HepG2 (cell line): ENCODE data around the gene CDK11A. TPM values are rescaled to one million over a fixed set of nuclear protein-coding genes. Genes with fewer than 3 reads are reported as not detected.
"Not testable (repeated sequence)": the region's sequence is repeated elsewhere in the genome, so short reads cannot be mapped to it uniquely, and the experiment has no call there.

Experiments
- ATAC-seq: fragments of 200-7000 bp; cut with Tn5 transposase; 3 replicates; pipeline ENCODE4 v1.9.1; 2020; ENCODE audit warnings: mild to moderate bottlenecking, moderate library complexity
- BruUV-seq: library from RNA; stranded (reverse); fragments of 400-500 nt; replicated peaks from 2 replicates; lab custom pipeline; 2021; lab: Mats Ljungman, UMichigan
- CTCF ChIA-PET: fragments of 300-600 bp; formaldehyde crosslinking; extraction: SDS; loops from one replicate; lab custom pipeline; 2021; ENCODE audit warnings: low total read pairs, inconsistent platforms, low intra/inter-chr PET ratio; lab: Yijun Ruan, JAX
- POLR2A ChIA-PET: fragments of 350-600 bp; sonication (Branson Sonifier 250); formaldehyde crosslinking; loops from one replicate; lab custom pipeline; 2020; ENCODE audit warnings: antibody characterized with exemption, inconsistent platforms; lab: Yijun Ruan, JAX
- DNase-seq: peaks from one replicate; pipeline ENCODE4 v3.0.0-alpha.2; 2015; ENCODE audit warnings: low spot score
- FAIRE-seq: peaks from 3 replicates; lab custom pipeline; 2011; peaks lifted over from hg19 to GRCh38; lab: Jason Lieb, UNC
- H2AFZ ChIP-seq: one replicate; pipeline ENCODE4 v1.6.1; 2011; ENCODE audit warnings: low read length, inconsistent platforms
- H3K27ac ChIP-seq: fragments of 300-600 bp; 3 replicates; pipeline ENCODE4 v1.8.0; 2011; ENCODE audit warnings: mixed run types, mild to moderate bottlenecking, mixed read lengths, low read length, inconsistent platforms; ENCODE audit not compliant: insufficient read depth; ENCODE audit errors: extremely low read length
- H3K27me3 ChIP-seq, 2 experiments: fragments of 200-600 bp in 1 of 2; 2 replicates in 1 of 2; 3 replicates in 1 of 2; pipeline versions ENCODE4 v1.6.0 to v1.8.0; 2011; ENCODE audit warnings: low read length in 2 of 2, mild to moderate bottlenecking in 2 of 2, moderate library complexity in 2 of 2, inconsistent platforms in 1 of 2; ENCODE audit not compliant: insufficient read depth in 2 of 2, control insufficient read depth in 1 of 2
- H3K36me3 ChIP-seq, 2 experiments: fragments of 200-600 bp in 1 of 2; replicated peaks in 1 of 2; 2 replicates in 1 of 2; 3 replicates in 1 of 2; pipeline versions ENCODE4 v1.5.1 to v1.8.0; 2011; ENCODE audit warnings: low read length in 2 of 2, inconsistent platforms in 1 of 2; ENCODE audit not compliant: insufficient read depth in 2 of 2, control insufficient read depth in 1 of 2
- H3K4me1 ChIP-seq: 2 replicates; pipeline ENCODE4 v1.5.1; 2012; ENCODE audit warnings: low read length, inconsistent platforms; ENCODE audit not compliant: insufficient read depth
- H3K4me2 ChIP-seq: 2 replicates; pipeline ENCODE4 v1.6.0; 2011; ENCODE audit warnings: low read depth, low read length, inconsistent platforms
- H3K4me3 ChIP-seq, 3 experiments: fragments of 200-600 bp in 1 of 3; sonication (generic), shearing (Covaris generic) in 1 of 3; replicated peaks in 1 of 3; 2 replicates each; pipeline ENCODE4 v1.5.1; 2011 to 2016; ENCODE audit warnings: low read length in 3 of 3, inconsistent platforms in 2 of 3, low read depth in 2 of 3, mild to moderate bottlenecking in 2 of 3, control low read depth in 1 of 3, mixed read lengths in 1 of 3; ENCODE audit not compliant: insufficient read depth in 1 of 3
- H3K79me2 ChIP-seq: one replicate; pipeline ENCODE4 v1.6.1; 2011; ENCODE audit warnings: low read length, inconsistent platforms; ENCODE audit not compliant: insufficient read depth
- H3K9ac ChIP-seq: 2 replicates; pipeline ENCODE4 v1.6.0; 2011; ENCODE audit warnings: mild to moderate bottlenecking, low read depth, low read length, inconsistent platforms; ENCODE audit not compliant: insufficient read depth
- H3K9me3 ChIP-seq: 2 replicates; pipeline ENCODE4 v1.5.1; 2012; ENCODE audit warnings: mild to moderate bottlenecking, low read length
- H4K20me1 ChIP-seq: 2 replicates; pipeline ENCODE4 v1.6.0; 2011; ENCODE audit warnings: inconsistent platforms, mild to moderate bottlenecking, low read length, moderate library complexity; ENCODE audit not compliant: insufficient read depth
- WGBS: methylation state at CpG from one replicate; pipeline ENCODE4 v1.1.6; 2017; ENCODE audit warnings: low lambda C conversion rate; 5-methylcytosine and 5-hydroxymethylcytosine counted together
- in situ Hi-C: cut with HindIII; loops from 2 replicates; pipeline ENCODE4 v1.10.0; 2017; ENCODE audit warnings: low pct_unique_long_range_greater_than_20kb; ENCODE audit not compliant: extremely low pct_ligation_motif_present
- intact Hi-C: fragments of 100-400 bp; cut with micrococcal nuclease; formaldehyde crosslinking; loops from one replicate; pipeline ENCODE4 v1.10.0; 2022; ENCODE audit not compliant: unreplicated experiment
- polyA plus RNA-seq, 8 experiments: library from polyadenylated mRNA; depleted of rRNA in 3 of 8; stranded (reverse) in 7 of 8; unstranded in 1 of 8; fragments of >200 nt; fragmentation: Illumina TruSeq in 4 of 8; extraction: Trizol in 4 of 8; gene quantifications; 2 replicates each; pipeline versions ENCODE4 v1.2.1 to v1.2.3, GENCODE V29; 2011 to 2016; ENCODE audit warnings: low read depth in 4 of 8, missing spikeins in 1 of 8, mixed read lengths in 1 of 8; ENCODE audit not compliant: insufficient read depth in 1 of 8
- total RNA-seq, 5 experiments: library from RNA; depleted of rRNA; stranded (reverse); fragments of >200 nt; fragmentation: Illumina TruSeq; extraction: Trizol; gene quantifications; 2 replicates each; pipeline ENCODE4 v1.2.3, GENCODE V29; 2016; ENCODE audit warnings: low read depth in 1 of 5

CDK11A gene
- total and polyA plus RNA-seq, 2 of the 13 experiments (the other 11 are each of a cell fraction or from before 2014, with no cell fraction given), result 11.2 to 17.9 TPM

DNA sequence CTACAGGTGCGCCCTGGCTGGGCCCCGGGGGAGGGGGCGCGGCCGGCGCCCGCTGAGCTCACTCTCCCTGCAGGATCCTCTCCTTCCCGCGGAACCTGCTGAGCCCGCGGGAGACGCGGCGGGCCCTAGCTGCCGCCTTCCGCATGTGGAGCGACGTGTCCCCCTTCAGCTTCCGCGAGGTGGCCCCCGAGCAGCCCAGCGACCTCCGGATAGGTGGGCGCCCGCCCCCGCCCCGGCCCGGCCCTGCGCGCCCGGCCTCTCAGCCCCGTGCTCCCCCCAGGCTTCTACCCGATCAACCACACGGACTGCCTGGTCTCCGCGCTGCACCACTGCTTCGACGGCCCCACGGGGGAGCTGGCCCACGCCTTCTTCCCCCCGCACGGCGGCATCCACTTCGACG, 24.1 kb downstream of the CDK11A start:
- not testable (repeated sequence) for FAIRE-seq

DNA sequence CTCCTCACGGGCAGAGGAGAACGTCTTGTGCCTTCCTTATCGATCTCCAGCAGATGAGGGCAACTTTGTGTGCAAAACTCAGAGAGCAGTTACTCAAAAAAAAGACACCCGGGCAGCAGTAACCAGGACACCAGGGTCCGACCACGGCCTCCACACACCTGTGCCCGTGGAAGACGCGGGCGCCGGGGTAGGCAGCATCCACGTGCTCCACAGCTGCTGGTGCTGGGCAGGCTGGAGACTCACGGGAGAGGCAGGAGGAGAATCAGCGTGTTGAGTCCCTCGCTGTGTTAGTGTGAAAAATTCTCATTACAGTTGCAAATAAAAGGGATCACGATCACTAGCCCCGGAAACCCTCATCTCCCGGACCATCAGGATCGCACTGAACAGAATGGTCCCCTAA, 25.1 kb downstream of the CDK11A start:
- H4K20me1 ChIP-seq, H3K27ac ChIP-seq, CTCF ChIA-PET, ATAC-seq, H3K4me3 ChIP-seq, H3K4me2 ChIP-seq, BruUV-seq, H3K9me3 ChIP-seq, H3K27me3 ChIP-seq, H3K79me2 ChIP-seq, H3K4me1 ChIP-seq, H3K9ac ChIP-seq, in situ Hi-C loops, POLR2A ChIA-PET, H3K36me3 ChIP-seq, FAIRE-seq, H2AFZ ChIP-seq, DNase-seq, intact Hi-C loops: not testable (repeated sequence)
- 80% methylated on average over 1 of the region's 19 CpGs for WGBS

More for the DNA sequence above, 24.1 kb downstream of the CDK11A start:
- H4K20me1 ChIP-seq, POLR2A ChIA-PET, BruUV-seq, H3K36me3 ChIP-seq, H3K79me2 ChIP-seq, H3K9ac ChIP-seq, DNase-seq, intact Hi-C loops, H3K4me1 ChIP-seq, CTCF ChIA-PET, in situ Hi-C loops, H3K4me2 ChIP-seq, H2AFZ ChIP-seq, ATAC-seq, H3K4me3 ChIP-seq, H3K27ac ChIP-seq, H3K9me3 ChIP-seq, H3K27me3 ChIP-seq: not testable (repeated sequence)
- WGBS, result no CpG with 5 or more reads among the region's 45 CpGs

DNA sequence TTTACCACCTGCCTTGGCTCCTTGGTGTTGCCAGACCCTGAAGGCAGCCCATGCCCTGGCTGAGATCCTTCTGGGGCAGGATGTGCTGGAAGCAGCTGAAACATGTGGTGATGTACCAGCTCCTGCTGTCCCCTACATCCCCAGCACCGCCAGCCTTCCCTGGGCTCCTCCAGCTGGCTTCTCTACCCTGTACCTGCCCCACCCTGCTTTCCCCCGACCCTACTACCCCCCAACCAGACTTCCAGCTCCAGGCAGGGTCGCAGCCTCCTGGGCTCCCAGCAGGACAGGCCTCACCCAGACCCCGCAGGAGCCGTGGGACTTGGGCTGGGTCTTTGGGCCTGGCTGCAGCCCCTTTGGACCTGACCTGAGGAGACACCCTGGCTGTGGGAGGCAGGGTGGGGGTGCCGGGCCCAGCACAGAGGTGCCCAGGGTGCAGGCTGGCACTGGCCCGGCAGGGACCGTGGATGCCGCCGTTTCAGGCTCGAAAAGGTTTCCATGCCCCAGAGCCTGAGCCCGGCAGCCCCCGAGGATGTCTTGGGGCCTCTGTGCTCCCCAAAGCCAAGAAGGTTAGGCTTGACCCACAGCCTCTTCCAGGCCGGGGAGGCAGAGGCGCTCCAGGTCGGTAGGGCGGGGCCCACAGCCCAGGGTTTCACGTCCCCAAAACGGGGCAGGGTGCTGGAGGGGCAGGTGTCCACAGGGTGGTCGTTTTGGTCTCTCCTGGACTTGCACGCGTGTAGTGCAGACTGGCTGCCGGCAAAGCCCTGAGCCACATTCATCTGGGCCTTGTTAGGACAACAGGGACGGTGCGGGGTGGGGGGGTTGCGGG, 26.6 kb downstream of the CDK11A start:
- H3K27ac ChIP-seq, H3K79me2 ChIP-seq, H3K9ac ChIP-seq, DNase-seq, H3K4me2 ChIP-seq, H3K36me3 ChIP-seq, H3K27me3 ChIP-seq, in situ Hi-C loops, BruUV-seq, H2AFZ ChIP-seq, H3K4me1 ChIP-seq, H3K4me3 ChIP-seq, ATAC-seq, CTCF ChIA-PET, FAIRE-seq, intact Hi-C loops, H3K9me3 ChIP-seq, H4K20me1 ChIP-seq, POLR2A ChIA-PET: not testable (repeated sequence)
- whole genome bisulfite sequencing, result 62% methylated on average over 12 of the region's 26 CpGs
